SK-N-SH (cell line): ENCODE results near the gene ATP2B2. TPM values are rescaled to one million over a fixed set of nuclear protein-coding genes. Genes with fewer than 3 reads are reported as not detected.

Experiments
- CTCF ChIA-PET: fragments of 300-600, 350-600 bp; formaldehyde crosslinking; extraction: SDS; loops from one replicate; lab custom pipeline; 2021; lab: Yijun Ruan, JAX
- POLR2A ChIA-PET: fragments of 350-600 bp; sonication (Branson Sonifier 250); formaldehyde crosslinking; extraction: SDS; loops from one replicate; lab custom pipeline; 2020; ENCODE audit warnings: antibody characterized with exemption, inconsistent platforms; lab: Yijun Ruan, JAX
- DNase-seq: peaks from one replicate; pipeline ENCODE4 v3.0.0; 2012
- H2AFZ ChIP-seq: fragments of 200-600 bp; sonication (generic); 2 replicates; pipeline ENCODE4 v1.8.1; 2016; ENCODE audit warnings: antibody characterized with exemption, mild to moderate bottlenecking, low read depth
- H3F3A ChIP-seq: fragments of 200-600 bp; sonication (generic); replicated peaks from 2 replicates; pipeline ENCODE3; 2016; ENCODE audit warnings: antibody characterized with exemption, mild to moderate bottlenecking; ENCODE audit not compliant: insufficient read depth
- H3K27ac ChIP-seq, 2 experiments: fragments of 200-500 bp in 1 of 2; fragments of 200-600 bp in 1 of 2; sonication (Bioruptor generic) in 1 of 2; sonication (generic), shearing (Covaris generic) in 1 of 2; 2 replicates each; pipeline versions ENCODE4 v1.5.1 to v1.6.1; 2014 to 2016; ENCODE audit warnings: low read depth in 2 of 2, inconsistent platforms in 1 of 2, low read length in 1 of 2, mild to moderate bottlenecking in 1 of 2, mixed read lengths in 1 of 2
- H3K27me3 ChIP-seq: fragments of 200-600 bp; sonication (generic), shearing (Covaris generic); 2 replicates; pipeline ENCODE4 v1.6.1; 2016; ENCODE audit warnings: mixed run types; ENCODE audit not compliant: insufficient read depth
- H3K36me3 ChIP-seq, 2 experiments: fragments of 200-500 bp in 1 of 2; fragments of 200-600 bp in 1 of 2; sonication (Bioruptor generic) in 1 of 2; sonication (generic) in 1 of 2; replicated peaks in 1 of 2; 2 replicates each; pipeline versions ENCODE3 to v1.5.1; 2014 to 2016; ENCODE audit warnings: low read length in 1 of 2, mild to moderate bottlenecking in 1 of 2; ENCODE audit not compliant: insufficient read depth in 2 of 2, control insufficient read depth in 1 of 2
- H3K4me1 ChIP-seq, 2 experiments: fragments of 200-500 bp in 1 of 2; fragments of 200-600 bp in 1 of 2; sonication (Bioruptor generic) in 1 of 2; sonication (generic), shearing (Covaris generic) in 1 of 2; 2 replicates each; pipeline versions ENCODE4 v1.5.1 to v1.6.1; 2014 to 2016; ENCODE audit warnings: low read depth in 1 of 2, low read length in 1 of 2, mixed run types in 1 of 2; ENCODE audit not compliant: insufficient read depth in 2 of 2, control insufficient read depth in 1 of 2
- H3K4me2 ChIP-seq: fragments of 200-600 bp; sonication (generic), shearing (Covaris generic); 2 replicates; pipeline ENCODE4 v1.6.1; 2017; ENCODE audit warnings: mixed run types
- H3K4me3 ChIP-seq, 2 experiments: fragments of 200-500 bp in 1 of 2; fragments of 200-600 bp in 1 of 2; sonication (Bioruptor generic) in 1 of 2; sonication (generic), shearing (Covaris generic) in 1 of 2; 2 replicates each; pipeline versions ENCODE4 v1.5.1 to v1.8.1; 2014 to 2016; ENCODE audit warnings: low read depth in 2 of 2, inconsistent platforms in 1 of 2, low read length in 1 of 2, mild to moderate bottlenecking in 1 of 2, mixed read lengths in 1 of 2, moderate library complexity in 1 of 2
- H3K79me2 ChIP-seq: fragments of 200-600 bp; sonication (generic); 2 replicates; pipeline ENCODE4 v1.8.1; 2017; ENCODE audit warnings: mild to moderate bottlenecking; ENCODE audit not compliant: insufficient read depth
- H3K9ac ChIP-seq: fragments of 200-600 bp; sonication (generic); 2 replicates; pipeline ENCODE4 v1.6.1; 2017; ENCODE audit warnings: mixed run types
- H3K9me2 ChIP-seq: fragments of 200-600 bp; sonication (generic); 2 replicates; pipeline ENCODE4 v1.6.1; 2017; ENCODE audit warnings: mixed run types
- H3K9me3 ChIP-seq: fragments of 200-600 bp; sonication (generic); 2 replicates; pipeline ENCODE4 v1.6.1; 2017; ENCODE audit warnings: mixed run types, mild to moderate bottlenecking, moderate library complexity
- H4K20me1 ChIP-seq: fragments of 200-600 bp; sonication (generic); 2 replicates; pipeline ENCODE4 v1.6.1; 2017; ENCODE audit warnings: mild to moderate bottlenecking, mixed run types; ENCODE audit not compliant: insufficient read depth
- CHD2 ChIP-seq: fragments of 150-350 bp; IDR thresholded peaks from 2 replicates; pipeline ENCODE4 v1.6.1; 2018; ENCODE audit warnings: low read length; ENCODE audit not compliant: partially characterized antibody
- CTCF ChIP-seq: fragments of 200-600 bp; sonication (generic); IDR thresholded peaks from 2 replicates; pipeline ENCODE4 v1.6.1; 2017; ENCODE audit warnings: antibody characterized with exemption, mild to moderate bottlenecking, moderate library complexity
- EZH2phosphoT487 ChIP-seq: fragments of 200-600 bp; sonication (generic); IDR thresholded peaks from 2 replicates; pipeline ENCODE4 v1.6.1; 2017; ENCODE audit warnings: low read depth, mixed run types, mild to moderate bottlenecking, antibody characterized with exemption, moderate library complexity, borderline replicate concordance
- FOSL2 ChIP-seq: IDR thresholded peaks from 2 replicates; pipeline ENCODE4 v1.4.0; 2012; ENCODE audit warnings: low read depth, mild to moderate bottlenecking, moderate library complexity, borderline replicate concordance
- FOXJ3 ChIP-seq: sonication (generic); formaldehyde crosslinking; IDR thresholded peaks from 2 replicates; pipeline ENCODE4 v1.5.1; 2020; ENCODE audit warnings: mild to moderate bottlenecking, missing genetic modification reagents
- GABPA ChIP-seq: IDR thresholded peaks from 2 replicates; pipeline ENCODE4 v1.4.0; 2012; ENCODE audit warnings: low read depth, mild to moderate bottlenecking
- JUND ChIP-seq: IDR thresholded peaks from 2 replicates; pipeline ENCODE4 v1.4.0; 2012
- MEF2A ChIP-seq: IDR thresholded peaks from 2 replicates; pipeline ENCODE4 v1.4.0; 2012; ENCODE audit warnings: low read depth, borderline replicate concordance
- NFIC ChIP-seq: IDR thresholded peaks from 2 replicates; pipeline ENCODE4 v1.4.0; 2012; ENCODE audit warnings: borderline replicate concordance
- NRF1 ChIP-seq: IDR thresholded peaks from 2 replicates; pipeline ENCODE4 v1.6.1; 2012; ENCODE audit warnings: low read depth, mild to moderate bottlenecking, low read length
- PBX3 ChIP-seq: IDR thresholded peaks from 2 replicates; pipeline ENCODE4; 2012
- RAD21 ChIP-seq: IDR thresholded peaks from 2 replicates; pipeline ENCODE4 v1.6.1; 2012; ENCODE audit warnings: mild to moderate bottlenecking, low read length
- RXRA ChIP-seq: IDR thresholded peaks from 2 replicates; pipeline ENCODE4 v1.4.0; 2012; ENCODE audit warnings: low read depth, mild to moderate bottlenecking, borderline replicate concordance
- SMC3 ChIP-seq: IDR thresholded peaks from 2 replicates; pipeline ENCODE4 v1.6.1; 2012; ENCODE audit warnings: low read depth, low read length, improper control_type of control experiment
- TAF1 ChIP-seq: IDR thresholded peaks from 2 replicates; pipeline ENCODE4 v1.6.1; 2012; ENCODE audit warnings: low read depth, mild to moderate bottlenecking, low read length, moderate library complexity, borderline replicate concordance
- TEAD4 ChIP-seq: IDR thresholded peaks from 2 replicates; pipeline ENCODE4 v1.4.0; 2012; ENCODE audit warnings: mild to moderate bottlenecking, borderline replicate concordance; ENCODE audit not compliant: insufficient read depth
- USF1 ChIP-seq: IDR thresholded peaks from 2 replicates; pipeline ENCODE4 v1.4.0; 2012; ENCODE audit warnings: low read depth, borderline replicate concordance
- USF2 ChIP-seq: fragments of 150-350 bp; IDR thresholded peaks from 2 replicates; pipeline ENCODE4 v1.6.1; 2017; ENCODE audit warnings: antibody characterized with exemption, low read length, low read depth, borderline replicate concordance
- ZBTB33 ChIP-seq: IDR thresholded peaks from 2 replicates; pipeline ENCODE4 v1.4.0; 2012; ENCODE audit warnings: low read depth, borderline replicate concordance
- WGBS: methylation state at CpG from one replicate; pipeline ENCODE4 v1.1.6; 2017; ENCODE audit warnings: low lambda C conversion rate; 5-methylcytosine and 5-hydroxymethylcytosine counted together
- polyA plus RNA-seq, 3 experiments: library from polyadenylated mRNA; depleted of rRNA; stranded (reverse); fragments of >200 nt; gene quantifications; 2 replicates each; pipeline ENCODE4 v1.2.3, GENCODE V29; 2012

Gene ATP2B2
- polyA plus RNA-seq, 1 of the 3 experiments (the other 2 are of a cell fraction): 0.15 TPM

- TF ChIP-seq PBX3 (no peak), TAF1 (no peak), RAD21 (no peak)
Measured at GRCh38 chr3:10508619-10509260, 3.4 kb upstream of the ATP2B2 start (continued).

GRCh38 chr3:10508235-10508618 is 2.8 kb upstream of the ATP2B2 start:
- no peaks in the 10 kb centered on the region for H3K9me2 ChIP-seq
- TF ChIP-seq GABPA (no peak), PBX3 (no peak), EZH2phosphoT487 (no peak), RAD21 (no peak), TAF1 (no peak), CHD2 (no peak), NRF1 (no peak), USF1 (no peak), SMC3 (no peak), RXRA (no peak), JUND (no peak), FOXJ3 (CRISPR knock-in tag) (no peak), USF2 (no peak), MEF2A (no peak), CTCF (no peak), TEAD4 (no peak), FOSL2 (no peak), NFIC (no peak), ZBTB33 (no peak)
- TF ChIP-seq, all 33 proteins: peak for 0
- Histone ChIP-seq H3K36me3 (no peaks in the 10 kb centered on the region), H3K79me2 (no peaks in the 10 kb centered on the region), H2AFZ (no peak overlapping the region), H3K4me2 (no peak overlapping the region), H4K20me1 (no peaks in the 10 kb centered on the region), H3K27ac (no peak overlapping the region), H3F3A (no peaks in the 10 kb centered on the region), H3K9me3 (no peaks in the 10 kb centered on the region), H3K9ac (no peak overlapping the region), H3K4me3 (no peak overlapping the region), H3K27me3 (0 out of 2 replicates have a peak, but pooled peaks cover 8% of the 10 kb centered on the region), H3K4me1 (peaks cover 0 to 14% of the 10 kb centered on the region in 2 experiments; a peak in 1 of 4 replicates)
- no peak for DNase-seq
- ChIA-PET CTCF (no interaction called here), POLR2A (no interaction called here)
- 46% methylated on average over 3 of the region's 3 CpGs for WGBS
